GM12873 (cell line): ENCODE results near the gene DTNBP1.

Experiments used
- TF ChIP-seq, protein P1 (sequence below): IDR thresholded peaks from 2 replicates; pipeline ENCODE4 v1.5.1; 2012; ENCODE audit warnings: low read depth, mild to moderate bottlenecking, moderate library complexity, low read length, control low read depth; ENCODE audit not compliant: insufficient read depth; ENCODE audit errors: missing control alignments

The DTNBP1 gene

DNA sequence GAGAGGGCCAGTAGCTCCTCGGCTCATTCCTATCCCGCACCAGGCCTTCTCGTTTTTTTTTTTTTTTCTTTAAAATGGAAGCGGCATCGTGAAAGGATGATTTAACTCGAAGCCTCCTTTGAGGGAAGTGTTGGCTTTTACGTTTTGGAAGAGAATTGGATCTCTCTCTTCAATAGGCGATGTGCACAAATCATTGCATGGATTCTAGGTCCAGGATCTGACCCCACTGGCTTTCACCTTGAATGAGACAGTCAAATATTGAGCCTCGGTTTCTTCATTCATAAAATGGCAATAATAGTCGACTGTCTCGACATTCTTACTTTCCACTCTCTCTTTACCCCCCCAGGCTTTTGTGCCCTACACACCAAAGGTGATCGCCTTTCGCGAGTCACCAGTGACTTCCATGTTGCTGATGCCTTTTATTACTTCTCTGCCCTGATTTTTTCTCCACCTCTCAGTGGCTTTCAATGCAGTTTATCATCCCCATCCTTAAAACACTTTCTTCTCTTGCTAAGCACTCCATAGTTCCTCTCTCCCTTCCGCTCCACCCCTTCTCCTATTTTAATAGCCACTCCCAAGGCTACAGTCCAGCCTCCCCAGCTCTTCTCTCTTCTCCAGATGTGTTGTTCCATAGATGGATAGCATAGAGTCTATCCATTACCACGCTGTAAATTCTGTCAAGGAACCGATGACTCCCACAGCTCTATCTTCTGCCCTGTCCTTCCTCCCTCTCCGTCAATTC, 473 bp upstream of the DTNBP1 start:
- TF ChIP-seq, protein P1, sequence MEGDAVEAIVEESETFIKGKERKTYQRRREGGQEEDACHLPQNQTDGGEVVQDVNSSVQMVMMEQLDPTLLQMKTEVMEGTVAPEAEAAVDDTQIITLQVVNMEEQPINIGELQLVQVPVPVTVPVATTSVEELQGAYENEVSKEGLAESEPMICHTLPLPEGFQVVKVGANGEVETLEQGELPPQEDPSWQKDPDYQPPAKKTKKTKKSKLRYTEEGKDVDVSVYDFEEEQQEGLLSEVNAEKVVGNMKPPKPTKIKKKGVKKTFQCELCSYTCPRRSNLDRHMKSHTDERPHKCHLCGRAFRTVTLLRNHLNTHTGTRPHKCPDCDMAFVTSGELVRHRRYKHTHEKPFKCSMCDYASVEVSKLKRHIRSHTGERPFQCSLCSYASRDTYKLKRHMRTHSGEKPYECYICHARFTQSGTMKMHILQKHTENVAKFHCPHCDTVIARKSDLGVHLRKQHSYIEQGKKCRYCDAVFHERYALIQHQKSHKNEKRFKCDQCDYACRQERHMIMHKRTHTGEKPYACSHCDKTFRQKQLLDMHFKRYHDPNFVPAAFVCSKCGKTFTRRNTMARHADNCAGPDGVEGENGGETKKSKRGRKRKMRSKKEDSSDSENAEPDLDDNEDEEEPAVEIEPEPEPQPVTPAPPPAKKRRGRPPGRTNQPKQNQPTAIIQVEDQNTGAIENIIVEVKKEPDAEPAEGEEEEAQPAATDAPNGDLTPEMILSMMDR = no peak

DNA sequence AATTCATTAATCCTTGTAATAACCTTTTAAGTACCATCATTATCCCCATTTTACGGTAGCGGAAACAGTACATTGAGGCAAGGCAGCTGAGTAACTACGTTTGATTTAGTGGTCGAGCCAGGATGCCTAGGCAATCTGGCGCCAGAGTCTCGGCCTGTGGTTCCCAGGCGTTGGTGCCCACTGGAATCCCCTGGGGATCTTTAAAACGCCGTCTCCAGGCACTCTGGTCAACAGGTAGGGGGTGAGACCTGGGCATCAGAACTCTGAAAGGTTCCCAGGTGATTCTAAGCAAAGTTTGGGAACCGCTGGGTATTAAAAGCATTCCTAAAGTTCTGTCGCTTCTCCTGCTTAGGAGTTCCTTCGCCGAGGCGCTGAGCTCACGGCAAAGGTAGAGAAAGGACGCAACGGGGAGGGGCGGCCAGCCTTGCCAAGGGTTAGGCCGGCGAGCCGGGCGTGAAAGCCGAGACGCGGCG, 939 bp downstream of the DTNBP1 start:
- TF ChIP-seq, protein P1 = no peak

DNA sequence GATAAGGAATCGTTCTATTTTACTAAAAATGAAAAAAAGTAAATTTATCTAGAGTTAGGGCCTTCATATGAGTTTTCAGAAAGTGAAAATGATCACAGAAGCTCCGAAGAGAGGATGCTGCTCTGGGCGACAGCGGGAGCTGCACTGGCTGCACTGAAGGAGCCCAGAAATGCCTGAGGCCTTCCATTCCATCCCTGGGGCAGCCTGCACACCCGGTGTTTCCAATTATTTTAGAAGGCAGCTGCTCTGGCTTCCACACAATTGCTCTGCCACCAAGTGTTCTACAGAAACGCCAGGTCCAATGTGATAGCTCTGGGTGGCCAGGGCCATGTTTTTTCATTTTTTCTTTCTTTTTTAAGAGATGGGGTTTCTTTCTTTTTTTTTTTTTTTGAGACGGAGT, 3.6 kb downstream of the DTNBP1 start:
- TF ChIP-seq, protein P1 = no peak

DNA sequence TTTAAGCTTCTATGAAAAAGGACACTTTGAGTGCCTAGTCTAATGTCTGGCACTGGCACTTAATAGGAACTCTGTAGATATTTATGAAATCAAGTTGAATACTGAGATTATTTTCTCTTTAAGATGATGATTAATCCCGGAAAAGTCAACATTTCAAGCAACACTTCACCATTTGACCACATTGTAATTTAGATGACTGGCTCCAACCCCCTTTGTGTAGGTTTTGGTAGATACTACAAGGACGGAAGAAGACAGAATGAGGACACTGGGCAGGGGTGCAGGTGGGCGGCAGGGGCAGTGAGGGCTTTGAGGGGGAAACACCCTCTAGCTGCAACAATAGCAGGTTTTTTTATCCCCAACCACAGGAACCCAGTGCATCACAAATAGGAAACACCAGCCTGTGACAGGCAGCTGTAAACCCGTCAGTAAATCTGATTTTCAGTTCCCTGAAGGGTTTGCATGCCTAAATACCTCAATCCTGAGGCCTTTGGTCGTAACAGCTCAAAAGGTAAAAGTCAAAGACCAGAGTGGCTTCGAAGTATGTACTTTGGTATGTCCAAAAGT, 4.6 kb downstream of the DTNBP1 start:
- TF ChIP-seq, protein P1 = no peak

DNA sequence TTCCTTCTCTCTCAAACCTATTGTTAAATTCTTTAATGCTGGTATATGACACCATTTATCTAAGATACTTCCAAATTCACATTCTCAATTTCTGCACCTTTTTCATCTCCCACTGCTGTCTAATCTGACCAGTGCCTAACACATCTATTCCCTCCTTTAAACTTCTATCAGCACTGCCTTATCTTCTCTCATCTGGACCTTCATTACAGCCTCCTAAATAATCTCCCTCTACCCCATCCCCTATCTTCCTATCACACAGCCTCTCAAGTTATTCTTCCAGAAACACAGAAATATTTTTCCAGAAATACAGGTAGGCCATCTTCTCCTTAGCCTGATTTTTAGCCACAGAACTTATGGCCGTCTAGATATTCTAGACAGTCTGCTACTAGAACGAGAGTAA, 5.5 kb downstream of the DTNBP1 start:
- TF ChIP-seq, protein P1 = no peak

DNA sequence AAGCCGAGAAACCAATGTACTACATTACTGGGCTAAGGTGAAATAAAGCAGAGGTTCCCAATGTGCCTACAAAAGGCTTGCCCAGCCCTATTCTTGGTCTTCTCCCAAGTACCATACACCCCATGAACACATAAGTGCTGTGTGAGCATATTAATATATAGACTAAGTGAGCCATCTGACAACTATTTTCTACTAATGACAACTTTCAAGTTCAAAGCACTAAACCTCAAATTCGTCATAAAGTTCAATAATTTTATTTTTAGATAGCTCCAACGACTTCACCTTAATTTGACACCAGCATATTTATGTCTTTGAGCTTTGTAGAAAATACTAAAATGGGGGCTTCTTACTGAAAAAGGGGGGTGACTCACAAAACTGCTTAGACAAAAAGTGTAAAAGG, 6.7 kb downstream of the DTNBP1 start:
- TF ChIP-seq, protein P1 = no peak

DNA sequence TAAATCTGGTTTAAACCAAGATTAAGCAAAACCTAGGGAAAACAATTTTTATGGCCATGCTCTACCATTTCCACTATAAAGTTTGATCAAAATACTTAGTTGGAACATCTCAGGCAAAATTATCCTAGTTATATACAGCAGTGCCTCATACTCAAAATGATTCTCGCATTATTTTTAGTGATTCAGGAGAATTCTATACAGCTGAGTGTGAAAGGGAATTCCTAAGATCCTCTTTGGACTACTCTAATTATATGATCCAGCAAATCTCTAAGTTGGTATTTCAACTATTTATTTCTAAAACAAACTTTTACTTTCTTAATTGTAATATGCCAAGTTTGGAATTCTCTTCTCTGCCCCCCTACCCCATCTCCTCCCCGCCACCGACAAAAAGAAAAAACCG, 8.6 kb downstream of the DTNBP1 start:
- TF ChIP-seq, protein P1 = no peak
